ENCODE data around the gene ZNF362. TPM values are rescaled to one million over a fixed set of nuclear protein-coding genes. Genes with fewer than 3 reads are reported as not detected.

ZNF362 gene
- total RNA-seq, 1 donor, result 9.5 TPM

DNA sequence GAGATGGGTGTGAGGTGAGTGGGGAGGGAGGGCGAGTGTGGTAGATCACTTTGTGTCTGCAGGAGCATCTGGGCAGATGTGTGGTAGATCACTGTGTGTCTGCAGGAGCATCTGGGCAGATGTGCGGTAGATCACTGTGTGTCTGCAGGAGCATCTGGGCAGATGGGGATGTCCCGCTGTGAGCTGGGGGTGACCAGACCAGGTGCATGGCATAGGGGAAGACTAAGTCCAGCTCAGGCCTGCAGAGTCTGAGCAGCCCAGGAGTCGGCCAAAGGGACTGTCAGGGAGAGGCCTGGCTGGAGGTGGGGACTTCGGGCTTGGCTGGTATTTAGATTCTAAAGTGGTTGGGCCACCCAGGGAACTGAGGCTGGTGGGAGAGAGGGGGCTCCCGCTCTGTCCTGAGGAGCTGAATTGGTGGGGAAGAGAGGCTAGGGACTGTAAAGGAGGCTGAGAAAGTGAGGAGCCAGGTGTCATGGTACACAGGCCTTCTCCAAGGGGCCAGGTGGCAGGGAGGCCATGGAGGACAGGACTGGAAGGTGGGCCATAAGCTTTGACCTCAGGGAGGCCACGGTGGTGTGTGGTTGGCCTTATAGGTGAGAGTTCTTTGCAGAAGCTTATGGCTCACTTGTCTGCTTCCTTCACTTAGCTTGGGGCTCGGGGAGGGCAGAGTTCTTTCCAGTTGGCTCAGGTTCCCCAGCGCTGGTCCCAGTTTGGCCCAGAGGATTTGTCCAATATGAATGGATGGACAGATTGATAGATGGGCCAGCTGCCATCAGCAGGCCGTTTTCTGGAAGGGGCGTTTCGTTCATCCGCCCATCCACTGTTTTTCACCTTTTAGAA, 15.6 kb downstream of the ZNF362 start:
- no peak overlapping the region for H3K4me3 ChIP-seq (ENCODE audit: low read depth, low read length)
- TF ChIP-seq, protein P1, sequence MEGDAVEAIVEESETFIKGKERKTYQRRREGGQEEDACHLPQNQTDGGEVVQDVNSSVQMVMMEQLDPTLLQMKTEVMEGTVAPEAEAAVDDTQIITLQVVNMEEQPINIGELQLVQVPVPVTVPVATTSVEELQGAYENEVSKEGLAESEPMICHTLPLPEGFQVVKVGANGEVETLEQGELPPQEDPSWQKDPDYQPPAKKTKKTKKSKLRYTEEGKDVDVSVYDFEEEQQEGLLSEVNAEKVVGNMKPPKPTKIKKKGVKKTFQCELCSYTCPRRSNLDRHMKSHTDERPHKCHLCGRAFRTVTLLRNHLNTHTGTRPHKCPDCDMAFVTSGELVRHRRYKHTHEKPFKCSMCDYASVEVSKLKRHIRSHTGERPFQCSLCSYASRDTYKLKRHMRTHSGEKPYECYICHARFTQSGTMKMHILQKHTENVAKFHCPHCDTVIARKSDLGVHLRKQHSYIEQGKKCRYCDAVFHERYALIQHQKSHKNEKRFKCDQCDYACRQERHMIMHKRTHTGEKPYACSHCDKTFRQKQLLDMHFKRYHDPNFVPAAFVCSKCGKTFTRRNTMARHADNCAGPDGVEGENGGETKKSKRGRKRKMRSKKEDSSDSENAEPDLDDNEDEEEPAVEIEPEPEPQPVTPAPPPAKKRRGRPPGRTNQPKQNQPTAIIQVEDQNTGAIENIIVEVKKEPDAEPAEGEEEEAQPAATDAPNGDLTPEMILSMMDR (IDR thresholded peaks at IDR 0.05; ENCODE audit: insufficient read depth, low read depth, low read length), result no peak
- no peak for DNase-seq (ENCODE audit: low read depth)

DNA sequence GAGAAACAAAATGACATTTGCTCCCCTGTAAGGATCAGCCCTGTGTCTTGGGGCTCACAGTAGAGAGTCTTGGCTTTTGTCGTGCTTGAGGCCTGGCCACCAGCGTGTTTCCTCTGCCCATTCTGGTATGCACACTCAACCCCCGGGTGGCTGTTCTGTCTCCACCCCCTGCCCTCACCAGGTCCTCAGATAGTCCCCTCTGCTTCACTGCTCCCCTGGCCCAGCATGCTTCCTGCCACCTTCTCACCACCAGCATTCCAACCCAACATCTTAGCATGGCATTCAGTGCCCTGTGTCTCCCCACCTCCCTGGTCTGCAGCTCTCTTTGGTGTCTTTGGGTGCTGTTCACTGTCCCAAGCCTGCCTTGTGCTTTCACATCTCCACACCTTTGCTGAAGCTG, 16.2 kb downstream of the ZNF362 start:
- TF ChIP-seq, protein P1 (IDR thresholded peaks at IDR 0.05; ENCODE audit: insufficient read depth, low read depth, low read length), result no peak
- H3K4me3 ChIP-seq (ENCODE audit: low read depth, low read length), result no peak overlapping the region
- no peak for DNase-seq (ENCODE audit: low read depth)

DNA sequence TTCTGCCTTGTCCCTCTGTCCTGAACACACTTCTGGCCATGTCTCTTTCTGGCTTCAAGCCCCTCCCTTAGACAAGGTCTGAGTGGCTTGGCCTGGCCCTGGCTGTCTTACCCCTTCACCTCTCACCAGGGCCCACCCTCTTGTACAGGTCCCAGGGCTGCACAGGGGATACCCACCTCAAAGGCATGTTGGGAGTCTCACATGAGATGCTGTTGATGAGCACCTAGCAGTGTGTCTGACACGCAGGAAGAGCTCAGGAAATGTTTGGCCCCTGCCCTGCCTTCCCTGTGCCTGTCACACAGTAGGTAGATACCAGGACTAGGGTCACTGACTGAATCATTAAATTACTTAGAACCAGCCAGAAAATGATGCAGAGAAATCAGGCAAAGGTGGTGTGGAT, 16.6 kb downstream of the ZNF362 start:
- TF ChIP-seq, protein P1 (IDR thresholded peaks at IDR 0.05; ENCODE audit: insufficient read depth, low read depth, low read length), result no peak
- no peak overlapping the region for H3K4me3 ChIP-seq (ENCODE audit: low read depth, low read length)
- DNase-seq (ENCODE audit: low read depth), result no peak

DNA sequence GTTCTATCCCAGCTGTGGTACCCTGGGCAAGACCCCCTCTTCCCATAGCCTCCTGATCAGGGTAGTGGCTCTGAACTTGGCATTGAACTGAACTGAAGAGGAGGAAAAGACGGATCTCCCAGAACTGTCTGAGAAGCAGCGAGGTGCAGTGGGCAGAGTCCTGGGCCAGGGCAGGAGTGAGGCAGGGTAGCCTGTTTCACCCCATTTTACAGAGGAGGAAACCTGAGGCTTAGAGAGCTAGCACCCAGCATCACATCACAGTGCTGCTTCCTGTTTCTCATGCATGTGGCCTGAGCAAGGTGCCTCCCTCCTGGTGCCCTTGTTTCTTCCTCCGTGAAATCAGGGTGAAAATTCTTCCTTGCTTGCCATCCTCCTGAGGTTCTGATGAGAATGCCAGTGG, 17.1 kb downstream of the ZNF362 start:
- DNase-seq (ENCODE audit: low read depth), result no peak
- no peak overlapping the region for H3K4me3 ChIP-seq (ENCODE audit: low read depth, low read length)
- TF ChIP-seq, protein P1 (IDR thresholded peaks at IDR 0.05; ENCODE audit: insufficient read depth, low read depth, low read length), result no peak

DNA sequence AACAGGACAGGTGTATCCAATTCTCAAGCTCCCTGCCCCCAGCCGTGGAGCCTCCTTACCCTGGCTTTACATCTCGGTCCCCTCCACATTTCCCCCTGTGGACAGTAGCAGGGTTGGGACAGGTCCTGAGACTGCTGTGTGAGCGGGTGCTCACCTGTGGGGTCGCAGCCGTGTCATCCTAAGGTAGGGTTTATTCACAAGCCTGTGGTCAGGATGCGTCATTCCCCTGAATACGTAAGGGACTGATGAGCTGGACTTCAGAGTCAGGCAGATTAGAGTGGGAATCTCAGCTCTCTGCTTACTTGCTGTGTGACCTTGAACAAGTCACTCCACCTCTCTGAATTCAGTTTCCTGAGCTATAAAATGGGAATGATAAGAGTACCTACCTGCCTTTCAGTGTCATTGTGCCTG, 17.7 kb downstream of the ZNF362 start:
- DNase-seq (ENCODE audit: low read depth), result no peak
- TF ChIP-seq, protein P1 (IDR thresholded peaks at IDR 0.05; ENCODE audit: insufficient read depth, low read depth, low read length), result no peak
- no peak overlapping the region for H3K4me3 ChIP-seq (ENCODE audit: low read depth, low read length)

DNA sequence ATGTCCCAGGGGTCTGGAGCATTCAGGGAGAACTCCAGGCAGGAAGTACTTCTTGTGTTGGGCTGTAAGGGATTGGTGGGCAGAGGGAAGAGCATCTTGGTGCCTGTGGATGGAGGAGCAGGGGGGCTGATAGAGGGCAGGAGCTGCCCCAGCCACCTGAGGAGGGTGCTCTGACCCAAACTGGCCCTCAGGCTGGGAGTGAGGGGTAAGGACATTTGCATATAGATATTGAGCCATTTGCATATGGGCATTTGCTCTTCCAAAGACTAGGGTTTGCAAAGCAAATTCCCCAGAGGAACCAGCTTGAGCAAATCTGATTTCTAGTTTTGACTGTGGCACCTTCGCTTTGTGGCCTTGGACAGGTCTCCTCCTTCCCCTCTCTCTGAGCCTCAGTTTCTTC, 18.2 kb downstream of the ZNF362 start:
- no peak for DNase-seq (ENCODE audit: low read depth)
- H3K4me3 ChIP-seq (ENCODE audit: low read depth, low read length), result no peak overlapping the region
- TF ChIP-seq, protein P1 (IDR thresholded peaks at IDR 0.05; ENCODE audit: insufficient read depth, low read depth, low read length), result no peak

DNA sequence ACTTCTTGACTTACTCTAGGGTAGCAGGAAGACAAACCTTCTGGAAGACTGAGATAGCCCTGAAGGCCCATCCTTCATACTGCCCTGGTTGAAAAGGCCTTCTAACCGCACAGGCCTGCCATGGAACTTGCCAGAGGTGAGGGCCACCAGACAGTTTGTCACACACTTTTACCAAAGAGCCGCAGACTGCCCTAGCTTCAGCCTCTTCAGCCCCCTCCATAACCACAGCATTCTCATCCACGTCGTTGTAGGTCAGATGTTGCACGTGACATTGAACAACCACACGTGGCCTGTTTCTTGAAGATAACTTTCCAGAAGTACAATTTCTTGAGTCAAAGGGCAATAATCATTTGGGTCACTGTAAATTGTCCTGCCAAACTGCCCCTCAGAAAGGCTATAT, 18.9 kb downstream of the ZNF362 start:
- TF ChIP-seq, protein P1 (IDR thresholded peaks at IDR 0.05; ENCODE audit: insufficient read depth, low read depth, low read length), result no peak

More for the DNA sequence above, 18.9 kb downstream of the ZNF362 start:
- no peak overlapping the region for H3K4me3 ChIP-seq (ENCODE audit: low read depth, low read length)
- DNase-seq (ENCODE audit: low read depth), result no peak

All from fibroblast of villous mesenchyme (primary cell).